SK-N-SH (cell line): Measurements from ENCODE around the gene ZNF471. TPM values are rescaled to one million over a fixed set of nuclear protein-coding genes. Genes with fewer than 3 reads are reported as not detected.

Experiments
- CTCF ChIA-PET: fragments of 300-600, 350-600 bp; formaldehyde crosslinking; extraction: SDS; loops from one replicate; lab custom pipeline; 2021; lab: Yijun Ruan, JAX
- POLR2A ChIA-PET: fragments of 350-600 bp; sonication (Branson Sonifier 250); formaldehyde crosslinking; extraction: SDS; loops from one replicate; lab custom pipeline; 2020; ENCODE audit warnings: antibody characterized with exemption, inconsistent platforms; lab: Yijun Ruan, JAX
- DNase-seq: peaks from one replicate; pipeline ENCODE4 v3.0.0; 2012
- H2AFZ ChIP-seq: fragments of 200-600 bp; sonication (generic); 2 replicates; pipeline ENCODE4 v1.8.1; 2016; ENCODE audit warnings: antibody characterized with exemption, mild to moderate bottlenecking, low read depth
- H3F3A ChIP-seq: fragments of 200-600 bp; sonication (generic); replicated peaks from 2 replicates; pipeline ENCODE3; 2016; ENCODE audit warnings: antibody characterized with exemption, mild to moderate bottlenecking; ENCODE audit not compliant: insufficient read depth
- H3K27ac ChIP-seq, 2 experiments: fragments of 200-500 bp in 1 of 2; fragments of 200-600 bp in 1 of 2; sonication (Bioruptor generic) in 1 of 2; sonication (generic), shearing (Covaris generic) in 1 of 2; 2 replicates each; pipeline versions ENCODE4 v1.5.1 to v1.6.1; 2014 to 2016; ENCODE audit warnings: low read depth in 2 of 2, inconsistent platforms in 1 of 2, low read length in 1 of 2, mild to moderate bottlenecking in 1 of 2, mixed read lengths in 1 of 2
- H3K27me3 ChIP-seq: fragments of 200-600 bp; sonication (generic), shearing (Covaris generic); 2 replicates; pipeline ENCODE4 v1.6.1; 2016; ENCODE audit warnings: mixed run types; ENCODE audit not compliant: insufficient read depth
- H3K36me3 ChIP-seq, 2 experiments: fragments of 200-500 bp in 1 of 2; fragments of 200-600 bp in 1 of 2; sonication (Bioruptor generic) in 1 of 2; sonication (generic) in 1 of 2; replicated peaks in 1 of 2; 2 replicates each; pipeline versions ENCODE3 to v1.5.1; 2014 to 2016; ENCODE audit warnings: low read length in 1 of 2, mild to moderate bottlenecking in 1 of 2; ENCODE audit not compliant: insufficient read depth in 2 of 2, control insufficient read depth in 1 of 2
- H3K4me1 ChIP-seq, 2 experiments: fragments of 200-500 bp in 1 of 2; fragments of 200-600 bp in 1 of 2; sonication (Bioruptor generic) in 1 of 2; sonication (generic), shearing (Covaris generic) in 1 of 2; 2 replicates each; pipeline versions ENCODE4 v1.5.1 to v1.6.1; 2014 to 2016; ENCODE audit warnings: low read depth in 1 of 2, low read length in 1 of 2, mixed run types in 1 of 2; ENCODE audit not compliant: insufficient read depth in 2 of 2, control insufficient read depth in 1 of 2
- H3K4me2 ChIP-seq: fragments of 200-600 bp; sonication (generic), shearing (Covaris generic); 2 replicates; pipeline ENCODE4 v1.6.1; 2017; ENCODE audit warnings: mixed run types
- H3K4me3 ChIP-seq, 2 experiments: fragments of 200-500 bp in 1 of 2; fragments of 200-600 bp in 1 of 2; sonication (Bioruptor generic) in 1 of 2; sonication (generic), shearing (Covaris generic) in 1 of 2; 2 replicates each; pipeline versions ENCODE4 v1.5.1 to v1.8.1; 2014 to 2016; ENCODE audit warnings: low read depth in 2 of 2, inconsistent platforms in 1 of 2, low read length in 1 of 2, mild to moderate bottlenecking in 1 of 2, mixed read lengths in 1 of 2, moderate library complexity in 1 of 2
- H3K79me2 ChIP-seq: fragments of 200-600 bp; sonication (generic); 2 replicates; pipeline ENCODE4 v1.8.1; 2017; ENCODE audit warnings: mild to moderate bottlenecking; ENCODE audit not compliant: insufficient read depth
- H3K9ac ChIP-seq: fragments of 200-600 bp; sonication (generic); 2 replicates; pipeline ENCODE4 v1.6.1; 2017; ENCODE audit warnings: mixed run types
- H3K9me2 ChIP-seq: fragments of 200-600 bp; sonication (generic); 2 replicates; pipeline ENCODE4 v1.6.1; 2017; ENCODE audit warnings: mixed run types
- H3K9me3 ChIP-seq: fragments of 200-600 bp; sonication (generic); 2 replicates; pipeline ENCODE4 v1.6.1; 2017; ENCODE audit warnings: mixed run types, mild to moderate bottlenecking, moderate library complexity
- H4K20me1 ChIP-seq: fragments of 200-600 bp; sonication (generic); 2 replicates; pipeline ENCODE4 v1.6.1; 2017; ENCODE audit warnings: mild to moderate bottlenecking, mixed run types; ENCODE audit not compliant: insufficient read depth
- CHD2 ChIP-seq: fragments of 150-350 bp; IDR thresholded peaks from 2 replicates; pipeline ENCODE4 v1.6.1; 2018; ENCODE audit warnings: low read length; ENCODE audit not compliant: partially characterized antibody
- EZH2phosphoT487 ChIP-seq: fragments of 200-600 bp; sonication (generic); IDR thresholded peaks from 2 replicates; pipeline ENCODE4 v1.6.1; 2017; ENCODE audit warnings: low read depth, mixed run types, mild to moderate bottlenecking, antibody characterized with exemption, moderate library complexity, borderline replicate concordance
- GABPA ChIP-seq: IDR thresholded peaks from 2 replicates; pipeline ENCODE4 v1.4.0; 2012; ENCODE audit warnings: low read depth, mild to moderate bottlenecking
- IRF3 ChIP-seq: fragments of 150-350 bp; IDR thresholded peaks from 2 replicates; pipeline ENCODE4 v1.6.1; 2016; ENCODE audit warnings: mild to moderate bottlenecking, low read depth, low read length
- NFIC ChIP-seq: IDR thresholded peaks from 2 replicates; pipeline ENCODE4 v1.4.0; 2012; ENCODE audit warnings: borderline replicate concordance
- NRF1 ChIP-seq: IDR thresholded peaks from 2 replicates; pipeline ENCODE4 v1.6.1; 2012; ENCODE audit warnings: low read depth, mild to moderate bottlenecking, low read length
- RCOR1 ChIP-seq: fragments of 150-350 bp; IDR thresholded peaks from 2 replicates; pipeline ENCODE4 v1.6.1; 2017; ENCODE audit warnings: antibody characterized with exemption, low read length
- REST ChIP-seq: IDR thresholded peaks from 2 replicates; pipeline ENCODE4 v1.6.1; 2012; ENCODE audit warnings: mild to moderate bottlenecking, low read depth, low read length, moderate library complexity
- RFX5 ChIP-seq: IDR thresholded peaks from 2 replicates; pipeline ENCODE4 v1.6.1; 2012; ENCODE audit warnings: mild to moderate bottlenecking, improper control_type of control experiment, low read length
- SMC3 ChIP-seq: IDR thresholded peaks from 2 replicates; pipeline ENCODE4 v1.6.1; 2012; ENCODE audit warnings: low read depth, low read length, improper control_type of control experiment
- TCF12 ChIP-seq: IDR thresholded peaks from 2 replicates; pipeline ENCODE4 v1.4.0; 2012
- USF1 ChIP-seq: IDR thresholded peaks from 2 replicates; pipeline ENCODE4 v1.4.0; 2012; ENCODE audit warnings: low read depth, borderline replicate concordance
- USF2 ChIP-seq: fragments of 150-350 bp; IDR thresholded peaks from 2 replicates; pipeline ENCODE4 v1.6.1; 2017; ENCODE audit warnings: antibody characterized with exemption, low read length, low read depth, borderline replicate concordance
- WGBS: methylation state at CpG from one replicate; pipeline ENCODE4 v1.1.6; 2017; ENCODE audit warnings: low lambda C conversion rate; 5-methylcytosine and 5-hydroxymethylcytosine counted together
- polyA plus RNA-seq, 3 experiments: library from polyadenylated mRNA; depleted of rRNA; stranded (reverse); fragments of >200 nt; gene quantifications; 2 replicates each; pipeline ENCODE4 v1.2.3, GENCODE V29; 2012
- TF ChIP-seq, protein P1 (sequence below): IDR thresholded peaks from 2 replicates; pipeline ENCODE4; 2012

ZNF471 gene
- polyA plus RNA-seq, 1 of the 3 experiments (the other 2 are of a cell fraction): 2.5 TPM

- Histone ChIP-seq H4K20me1 (no peaks in the 10 kb centered on the region), H3K27me3 (no peaks in the 10 kb centered on the region), H3K4me3 (no peak overlapping the region; a peak in 1 of 4 replicates), H3K9me3 (0 out of 2 replicates have a peak, but pooled peaks cover 7% of the 10 kb centered on the region), H3K4me2 (no peak overlapping the region), H3K9ac (no peak overlapping the region), H3K36me3 (peaks cover 48 to 80% of the 10 kb centered on the region in 2 experiments), H3K9me2 (no peaks in the 10 kb centered on the region), H3F3A (no peaks in the 10 kb centered on the region), H3K79me2 (peaks cover 14% of the 10 kb centered on the region; the same call in 1 of the 2 replicates), H3K4me1 (peaks cover 0 to 7% of the 10 kb centered on the region in 2 experiments; a peak in 1 of 4 replicates), H3K27ac (no peak overlapping the region), H2AFZ (no peak overlapping the region)
- TF ChIP-seq RCOR1 (no peak), TCF12 (no peak), RFX5 (no peak), REST (no peak), USF1 (no peak), USF2 (no peak), SMC3 (no peak), IRF3 (no peak), CHD2 (no peak), NRF1 (no peak), EZH2phosphoT487 (no peak), NFIC (no peak), GABPA (no peak)
- TF ChIP-seq, protein P1, sequence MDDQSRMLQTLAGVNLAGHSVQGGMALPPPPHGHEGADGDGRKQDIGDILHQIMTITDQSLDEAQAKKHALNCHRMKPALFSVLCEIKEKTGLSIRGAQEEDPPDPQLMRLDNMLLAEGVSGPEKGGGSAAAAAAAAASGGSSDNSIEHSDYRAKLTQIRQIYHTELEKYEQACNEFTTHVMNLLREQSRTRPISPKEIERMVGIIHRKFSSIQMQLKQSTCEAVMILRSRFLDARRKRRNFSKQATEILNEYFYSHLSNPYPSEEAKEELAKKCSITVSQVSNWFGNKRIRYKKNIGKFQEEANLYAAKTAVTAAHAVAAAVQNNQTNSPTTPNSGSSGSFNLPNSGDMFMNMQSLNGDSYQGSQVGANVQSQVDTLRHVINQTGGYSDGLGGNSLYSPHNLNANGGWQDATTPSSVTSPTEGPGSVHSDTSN: no peak
- DNase-seq: no peak
- POLR2A ChIA-PET: no interaction called here
- 88% methylated on average over 2 of the region's 2 CpGs for WGBS
- CTCF ChIA-PET: no interaction called here
Observed at GRCh38 chr19:56543776-56544175, 36.1 kb downstream of the ZNF471 start.
